ENCODE measurements around the gene DYNC1I1. TPM values are rescaled to one million over a fixed set of nuclear protein-coding genes. Genes with fewer than 3 reads are reported as not detected.

Gene DYNC1I1
- total and polyA plus RNA-seq, 2 of the 4 experiments (the other 2 are of a cell fraction), result under 0.01 to 0.15 TPM

DNA sequence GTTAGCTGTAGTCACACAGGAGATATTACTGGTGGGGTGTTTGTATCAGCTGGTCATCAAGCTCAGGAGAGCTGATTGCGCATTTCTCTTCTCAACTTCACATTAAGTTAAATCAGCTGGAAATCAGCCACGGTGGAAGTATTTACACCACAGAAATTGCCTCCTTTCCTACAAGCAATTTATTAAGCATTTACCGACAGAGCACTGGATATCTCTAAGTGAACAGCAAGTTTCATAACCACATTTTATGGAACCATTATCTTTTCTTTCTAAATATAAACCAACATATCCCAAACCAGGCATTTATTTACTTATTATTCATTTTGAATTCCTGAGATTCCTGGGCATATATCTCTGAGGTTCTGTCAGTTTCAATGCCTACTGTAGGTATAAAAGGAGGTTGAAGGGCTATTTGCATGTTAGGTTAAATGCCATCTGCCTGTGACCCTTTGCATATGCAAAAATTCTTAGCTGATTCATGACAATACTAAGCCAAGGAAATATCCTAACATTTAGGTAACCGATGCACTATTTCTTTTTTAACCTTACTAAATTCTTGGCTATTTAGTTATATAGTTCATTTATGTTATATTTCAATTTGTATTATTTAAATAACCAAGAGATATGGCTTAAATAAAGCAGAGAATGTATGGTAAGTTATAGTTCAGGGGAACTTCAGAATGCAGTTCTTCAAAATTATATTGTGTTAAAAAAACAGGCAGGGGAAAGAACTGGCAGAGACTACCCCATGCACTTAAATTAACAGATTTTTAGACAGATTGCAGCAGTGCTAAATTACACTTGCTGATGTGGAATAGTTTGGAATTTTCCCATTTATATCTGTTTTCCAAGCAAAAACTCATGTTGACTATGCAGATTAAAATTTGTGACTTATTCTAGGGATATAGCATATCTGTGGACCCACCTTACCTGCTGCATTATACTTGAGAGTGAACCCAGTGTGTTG lies 56.8 kb downstream of the DYNC1I1 start:
- Histone ChIP-seq H2BK15ac (ENCODE audit: low read depth, low read length) (no peak overlapping the region), H4K20me1 (ENCODE audit: insufficient read depth, low read length) (no peaks in the 10 kb centered on the region), H2BK120ac (ENCODE audit: low read depth, low read length) (no peak overlapping the region), H2AK5ac (ENCODE audit: low read depth, low read length) (no peak overlapping the region), H2AK9ac (replicated peaks; ENCODE audit: low read depth, low read length, poor library complexity) (no peak overlapping the region), H3K9me3 (ENCODE audit: control insufficient read depth, insufficient read depth, low read length) (no peaks in the 10 kb centered on the region), H3K56ac (ENCODE audit: extremely low read depth, insufficient read depth, low read length) (no peak overlapping the region), H3K4me3 (ENCODE audit: insufficient read depth, low read depth, low read length) (no peak overlapping the region), H4K8ac (ENCODE audit: low read depth in 2 of 2, low read length in 2 of 2) (no peak overlapping the region), H3K27me3 (ENCODE audit: control insufficient read depth, insufficient read depth, low read length) (no peaks in the 10 kb centered on the region), H3K9me1 (ENCODE audit: insufficient read depth, low read length) (no peaks in the 10 kb centered on the region), H3K14ac (replicated peaks; ENCODE audit: low read depth, low read length) (no peak overlapping the region), H3K27ac (ENCODE audit: insufficient read depth, low read length) (no peak overlapping the region), H3K23ac (ENCODE audit: low read depth, low read length) (no peak overlapping the region), H3K4me2 (ENCODE audit: low read depth, low read length) (no peak overlapping the region), H2AFZ (replicated peaks; ENCODE audit: low read length, poor library complexity) (no peak overlapping the region), H4K91ac (ENCODE audit: insufficient read depth, low read depth, low read length) (no peak overlapping the region), H3K18ac (ENCODE audit: low read depth, low read length) (no peak overlapping the region), H3K4me1 (ENCODE audit: control insufficient read depth, insufficient read depth, low read length) (no peaks in the 10 kb centered on the region), H3K36me3 (ENCODE audit: control insufficient read depth, insufficient read depth, low read length) (no peaks in the 10 kb centered on the region), H3K4ac (ENCODE audit: low read depth, low read length) (no peak overlapping the region), H3K79me1 (ENCODE audit: low read depth in 1 of 2, low read length in 2 of 2) (no peaks in the 10 kb centered on the region), H2BK5ac (ENCODE audit: low read depth, low read length, poor library complexity, severe bottlenecking) (no peak overlapping the region), H3K9ac (ENCODE audit: low read depth, low read length) (no peak overlapping the region), H4K5ac (ENCODE audit: low read depth, low read length) (no peak overlapping the region), H2BK20ac (ENCODE audit: low read depth, low read length) (no peak overlapping the region)
- CTCF ChIA-PET, result no interaction called here
- WGBS, 2 experiments (ENCODE audit: extremely low coverage in 2 of 2, insufficient read length in 1 of 2), result 45% methylated on average over 2 of the region's 4 CpGs; no CpG with 5 or more reads in 1 of the 2 experiments
- in situ Hi-C loops (cut with MboI; ENCODE audit: low sequenced_read_pairs) (no loop called here), intact Hi-C loops (cut with micrococcal nuclease) (no loop called here), dilution Hi-C loops (cut with HindIII; ENCODE audit: low sequenced_read_pairs, unreplicated experiment) (no loop called here)
- TF ChIP-seq CTCF (conservative IDR thresholded peaks at IDR 0.05; ENCODE audit: low read depth, low read length) (no peak), BHLHE40 (IDR thresholded peaks at IDR 0.05; ENCODE audit: low read depth, low read length) (no peak), MAZ (IDR thresholded peaks at IDR 0.05; ENCODE audit: borderline replicate concordance, low read depth, low read length) (no peak), FOS (IDR thresholded peaks at IDR 0.05; ENCODE audit: low read depth, low read length) (no peak), CEBPB (IDR thresholded peaks at IDR 0.05; ENCODE audit: low read depth, low read length) (no peak), RFX5 (IDR thresholded peaks at IDR 0.05; ENCODE audit: low read depth, low read length) (no peak), NFE2L2 (IDR thresholded peaks at IDR 0.05; ENCODE audit: low read depth, low read length) (no peak), ELK1 (IDR thresholded peaks at IDR 0.05; ENCODE audit: borderline replicate concordance, low read depth, low read length) (no peak), POLR2A (IDR thresholded peaks at IDR 0.05; ENCODE audit: low read depth, low read length) (no peak), MXI1 (IDR thresholded peaks at IDR 0.05; ENCODE audit: borderline replicate concordance, low read depth, low read length) (no peak), RAD21 (IDR thresholded peaks at IDR 0.05; ENCODE audit: low read length) (no peak), MAFK (IDR thresholded peaks at IDR 0.05; ENCODE audit: low read depth, low read length) (no peak), RCOR1 (IDR thresholded peaks at IDR 0.05; ENCODE audit: insufficient replicate concordance, low read length) (no peak), SMC3 (IDR thresholded peaks at IDR 0.05; ENCODE audit: low read depth, low read length) (no peak)
- TF ChIP-seq, protein P1, sequence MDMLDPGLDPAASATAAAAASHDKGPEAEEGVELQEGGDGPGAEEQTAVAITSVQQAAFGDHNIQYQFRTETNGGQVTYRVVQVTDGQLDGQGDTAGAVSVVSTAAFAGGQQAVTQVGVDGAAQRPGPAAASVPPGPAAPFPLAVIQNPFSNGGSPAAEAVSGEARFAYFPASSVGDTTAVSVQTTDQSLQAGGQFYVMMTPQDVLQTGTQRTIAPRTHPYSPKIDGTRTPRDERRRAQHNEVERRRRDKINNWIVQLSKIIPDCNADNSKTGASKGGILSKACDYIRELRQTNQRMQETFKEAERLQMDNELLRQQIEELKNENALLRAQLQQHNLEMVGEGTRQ (IDR thresholded peaks at IDR 0.05; ENCODE audit: low read depth, low read length), result no peak
- ATAC-seq (ENCODE audit: low read depth) (no peak), DNase-seq (no peak)
- POLR2A ChIA-PET (ENCODE audit: unreplicated experiment), result no interaction called here
- BruUV-seq (replicated peaks), result no TSS peak
